Bronchus fibroblast of lung (primary cell): ENCODE results near the gene RCOR1. TPM values are rescaled to one million over a fixed set of nuclear protein-coding genes. Genes with fewer than 3 reads are reported as not detected.

Source experiments
- total RNA-seq: library from RNA; depleted of rRNA; stranded (reverse); fragments of >200 nt; gene quantifications from 2 replicates; pipeline ENCODE4 v1.2.3, GENCODE V29; 2015

Gene RCOR1
- 6.2 and 7.6 TPM in 2 replicates for total RNA-seq

GRCh38 chr14:102591944-102592762, at the start of gene RCOR1:
RCOR1 (plus strand) TSS chr14:102592649; CDS start chr14:102592887, 238 bp downstream.

GRCh38 chr14:102776761-102777710, 184.6 kb downstream of the RCOR1 start, which contains the start of gene TRAF3:
TRAF3 (plus strand) TSS chr14:102777449; CDS start chr14:102870202, 92,753 bp downstream.

Other genes with a start within 250 kb of the RCOR1 start
- gene CINP, start 229.8 kb upstream of the RCOR1 start, total RNA-seq: 60.8 and 65.2 TPM in 2 replicates
- gene TECPR2, start 229.7 kb upstream of the RCOR1 start, total RNA-seq: 5.6 and 8.1 TPM in 2 replicates
- 23.2 and 27.9 TPM in 2 replicates for gene ANKRD9, start 82.9 kb upstream of the RCOR1 start, total RNA-seq
- 5.9 and 8.9 TPM in 2 replicates for gene TRAF3, start 184.8 kb downstream of the RCOR1 start, total RNA-seq